HG03097 (cell line): ENCODE results near the gene THUMPD2.

ENCODE experiments used
- ATAC-seq: cut with Tn5 transposase; IDR thresholded peaks from one replicate; pipeline ENCODE4 v1.9.1; 2021; ENCODE audit not compliant: unreplicated experiment, low FRiP score

The THUMPD2 gene

GRCh38 chr2:39686456-39686855 lies 92.6 kb downstream of the THUMPD2 start:
- no peak for ATAC-seq
